GM12801 (cell line): Measurements from ENCODE around the gene CNTFR.

Source experiments
- TF ChIP-seq, protein P1 (sequence below): IDR thresholded peaks from one replicate; pipeline ENCODE4 v1.5.1; 2011; ENCODE audit warnings: control low read depth; ENCODE audit not compliant: insufficient read length; ENCODE audit errors: extremely low read depth

The CNTFR gene

DNA sequence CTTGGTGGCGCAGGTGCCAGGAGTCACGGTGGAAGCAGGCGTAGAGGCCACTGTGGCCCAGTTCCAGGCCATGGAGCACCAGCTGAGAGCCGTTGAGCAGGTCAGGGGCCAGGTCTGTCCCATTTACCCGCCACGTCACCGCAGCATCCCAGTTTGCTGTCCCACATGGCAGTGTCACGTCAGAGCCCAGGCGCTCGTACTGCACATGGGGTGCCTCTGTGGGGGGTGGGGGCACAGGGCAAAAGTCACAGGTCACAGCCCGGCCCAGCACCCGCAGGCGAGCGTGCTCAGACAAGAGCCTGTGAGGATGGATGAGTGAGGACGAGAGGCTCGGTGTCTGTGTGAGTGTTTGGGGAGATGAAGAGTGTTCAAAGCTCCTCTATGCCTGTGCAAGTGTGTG is 24.9 kb downstream of the CNTFR start:
- TF ChIP-seq, protein P1, sequence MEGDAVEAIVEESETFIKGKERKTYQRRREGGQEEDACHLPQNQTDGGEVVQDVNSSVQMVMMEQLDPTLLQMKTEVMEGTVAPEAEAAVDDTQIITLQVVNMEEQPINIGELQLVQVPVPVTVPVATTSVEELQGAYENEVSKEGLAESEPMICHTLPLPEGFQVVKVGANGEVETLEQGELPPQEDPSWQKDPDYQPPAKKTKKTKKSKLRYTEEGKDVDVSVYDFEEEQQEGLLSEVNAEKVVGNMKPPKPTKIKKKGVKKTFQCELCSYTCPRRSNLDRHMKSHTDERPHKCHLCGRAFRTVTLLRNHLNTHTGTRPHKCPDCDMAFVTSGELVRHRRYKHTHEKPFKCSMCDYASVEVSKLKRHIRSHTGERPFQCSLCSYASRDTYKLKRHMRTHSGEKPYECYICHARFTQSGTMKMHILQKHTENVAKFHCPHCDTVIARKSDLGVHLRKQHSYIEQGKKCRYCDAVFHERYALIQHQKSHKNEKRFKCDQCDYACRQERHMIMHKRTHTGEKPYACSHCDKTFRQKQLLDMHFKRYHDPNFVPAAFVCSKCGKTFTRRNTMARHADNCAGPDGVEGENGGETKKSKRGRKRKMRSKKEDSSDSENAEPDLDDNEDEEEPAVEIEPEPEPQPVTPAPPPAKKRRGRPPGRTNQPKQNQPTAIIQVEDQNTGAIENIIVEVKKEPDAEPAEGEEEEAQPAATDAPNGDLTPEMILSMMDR: no peak

DNA sequence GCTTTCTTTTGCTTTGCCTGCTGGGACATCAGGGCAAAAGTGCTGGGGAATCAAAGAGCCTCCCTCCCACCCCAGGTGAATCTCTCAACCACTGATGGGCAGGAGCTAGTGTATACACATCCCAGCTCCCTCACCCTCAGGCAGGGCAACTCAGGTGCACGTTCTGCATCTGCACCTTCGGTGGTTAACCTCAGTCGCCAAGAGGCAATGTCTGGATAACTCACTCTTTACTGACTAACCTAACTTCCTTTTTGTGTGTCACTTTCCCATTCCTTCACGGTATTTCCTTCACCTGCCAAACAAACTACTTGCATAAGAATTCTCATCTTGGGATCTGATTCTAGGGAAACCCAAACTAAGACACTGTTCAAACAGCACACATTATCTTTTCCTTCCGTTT is 26.3 kb downstream of the CNTFR start:
- TF ChIP-seq, protein P1: no peak

DNA sequence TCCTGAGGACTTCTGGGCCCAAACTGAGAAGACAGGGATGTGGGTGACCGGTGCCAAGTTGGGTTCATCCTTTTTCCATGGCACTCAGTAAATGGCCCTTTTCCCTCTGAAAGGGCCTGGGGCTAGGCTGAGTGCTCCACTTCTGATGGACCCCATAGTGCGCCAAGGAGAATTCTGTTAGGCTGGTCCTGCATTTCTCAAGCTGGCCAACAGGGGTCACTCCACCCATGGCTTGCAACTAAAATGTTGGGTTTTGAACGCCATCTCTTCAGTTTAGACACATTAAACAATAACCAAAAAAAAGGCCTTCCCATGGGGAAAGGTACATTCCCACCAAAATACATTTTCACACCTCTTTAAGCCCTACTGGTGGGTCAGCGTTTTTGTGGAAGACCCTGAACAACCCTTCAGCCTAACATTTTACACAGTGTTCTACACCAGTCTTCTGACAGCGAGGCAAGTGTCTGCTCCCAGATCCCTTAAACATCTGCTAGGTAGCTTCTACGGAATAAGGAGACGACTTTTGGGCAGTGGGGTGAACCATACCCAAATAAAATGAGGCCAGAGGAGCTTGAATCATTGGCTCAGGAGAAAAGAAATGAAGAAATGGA is 27.3 kb downstream of the CNTFR start:
- TF ChIP-seq, protein P1: no peak

DNA sequence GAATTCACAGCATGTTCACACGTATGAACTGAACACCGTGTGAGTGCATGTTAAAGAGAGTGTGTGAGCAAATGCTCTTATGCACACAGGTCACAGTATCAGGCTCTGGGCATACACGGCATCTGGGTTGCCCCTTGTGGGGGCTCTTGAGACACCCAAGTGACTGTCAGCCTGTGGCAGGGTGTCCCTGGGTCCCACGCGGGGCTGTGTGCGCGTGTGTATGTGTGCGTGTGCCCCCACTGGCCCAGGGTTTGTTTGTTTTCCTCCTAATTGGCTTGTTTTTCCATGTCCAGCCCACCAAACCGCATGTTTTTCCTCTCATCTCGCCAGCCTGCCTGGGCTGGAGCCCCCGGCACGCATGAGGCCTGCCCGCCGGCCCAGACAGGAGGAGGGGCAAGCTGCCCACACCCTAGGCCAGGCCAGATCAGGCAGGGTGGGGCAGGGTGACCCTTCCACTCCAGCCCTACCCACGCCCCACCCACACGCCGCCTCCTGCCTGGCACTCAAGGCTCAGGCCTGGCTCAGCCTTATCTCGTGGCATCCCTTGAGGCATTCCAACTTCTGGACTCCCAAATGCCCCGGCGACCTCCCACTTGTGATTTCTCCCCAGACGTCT is 28.8 kb downstream of the CNTFR start:
- TF ChIP-seq, protein P1: no peak

DNA sequence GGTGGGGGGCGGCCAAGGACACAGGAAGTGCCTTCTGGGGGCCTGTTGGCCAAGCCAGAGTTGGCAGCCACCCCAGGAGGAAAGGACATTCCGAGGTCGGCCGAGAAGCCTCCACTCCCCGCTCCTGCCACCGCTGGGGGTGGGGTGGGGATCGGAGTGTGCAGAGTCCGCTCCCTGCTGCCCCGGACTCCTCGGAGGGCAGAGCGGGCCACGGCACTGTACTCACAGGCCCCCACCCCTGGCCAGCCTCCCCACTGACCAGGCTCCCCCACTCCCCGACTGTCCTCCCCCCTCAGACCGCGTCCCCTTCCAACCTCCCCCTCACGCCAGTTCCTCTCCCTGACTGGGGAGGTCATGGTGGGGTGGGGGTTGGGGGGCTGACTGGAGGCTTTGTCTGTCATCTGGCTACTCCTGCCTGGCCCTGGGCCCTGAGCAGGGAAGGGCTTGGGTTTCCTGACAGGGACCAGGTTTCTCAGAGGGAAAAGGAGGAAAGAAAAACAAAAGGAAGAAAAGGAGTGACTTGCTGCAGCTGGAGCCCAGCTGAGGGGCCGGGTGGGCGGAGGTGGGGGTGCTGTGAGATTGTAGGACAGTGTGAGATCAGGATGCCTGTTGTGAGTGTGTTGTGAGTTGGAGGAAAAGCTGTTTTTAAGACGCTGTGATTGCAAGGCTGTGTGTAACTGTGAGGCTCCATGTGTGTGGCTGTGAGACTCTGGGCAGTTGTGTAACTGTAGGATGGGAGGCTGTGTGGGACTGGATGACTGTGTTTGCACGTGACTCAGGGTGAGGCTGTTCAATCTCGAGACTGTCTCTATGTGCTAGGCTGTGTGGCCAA is 29.7 kb downstream of the CNTFR start:
- TF ChIP-seq, protein P1: no peak

DNA sequence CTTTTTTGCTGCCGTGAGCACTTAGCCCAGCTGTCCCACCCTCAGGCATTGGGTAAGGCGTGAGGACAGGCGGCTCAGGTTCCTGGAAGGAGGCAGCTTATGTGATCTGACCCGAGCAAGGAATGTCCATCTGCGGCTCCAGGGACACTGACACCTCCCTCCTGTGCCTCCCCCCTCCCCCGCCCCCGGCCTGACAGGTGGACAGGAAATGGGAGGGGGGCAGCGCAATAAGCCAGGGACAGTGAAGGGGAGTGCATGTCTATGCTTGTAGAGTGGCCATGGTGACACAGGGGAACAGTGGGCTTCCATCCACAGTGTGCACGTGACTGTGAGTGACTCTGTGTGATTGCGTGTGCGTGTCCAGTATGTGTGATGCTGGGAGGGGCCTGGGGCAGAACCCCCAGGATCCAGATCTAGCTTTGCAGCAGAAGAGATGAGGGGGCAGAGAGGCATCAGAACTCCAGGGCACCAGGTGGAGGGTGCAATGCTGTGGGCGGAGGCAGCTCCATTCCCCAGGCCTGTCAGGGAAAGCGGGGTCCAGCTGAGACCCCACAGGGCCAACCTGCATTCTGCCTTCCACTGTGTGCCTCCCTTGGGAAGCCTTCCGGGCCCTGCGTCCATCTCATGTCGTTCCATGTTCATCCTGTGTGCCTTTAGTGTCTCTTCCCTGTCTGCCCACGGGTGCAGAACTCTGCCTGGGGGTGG is 30.5 kb downstream of the CNTFR start:
- TF ChIP-seq, protein P1: no peak

DNA sequence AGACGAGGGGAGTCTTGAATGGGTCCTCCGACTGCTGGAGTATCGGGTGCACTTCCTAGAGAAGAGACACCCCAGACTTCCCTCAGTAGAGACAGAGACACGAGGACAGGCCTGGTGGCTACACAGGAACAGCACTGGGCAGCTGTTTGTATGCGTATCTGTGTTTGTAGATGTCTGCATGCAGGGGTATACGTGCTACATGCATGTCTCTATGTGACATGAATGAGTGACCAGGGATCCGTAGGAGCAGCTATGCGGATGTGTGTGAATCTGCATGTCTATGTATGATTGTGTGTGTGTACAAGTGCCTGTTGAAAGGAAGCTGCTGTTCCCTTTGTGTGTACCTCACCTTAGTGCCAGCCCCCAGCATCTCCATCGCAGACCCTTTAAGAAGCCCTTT is 31.2 kb downstream of the CNTFR start:
- TF ChIP-seq, protein P1: no peak
